OCI-M2 (cell line): Measurements from ENCODE around the gene SEMA4D.

Source experiments
- DNase-seq: peaks from one replicate; lab custom pipeline; 2025; ENCODE audit not compliant: unreplicated experiment; lab: John Stamatoyannopoulos, UW

The SEMA4D gene

DNA sequence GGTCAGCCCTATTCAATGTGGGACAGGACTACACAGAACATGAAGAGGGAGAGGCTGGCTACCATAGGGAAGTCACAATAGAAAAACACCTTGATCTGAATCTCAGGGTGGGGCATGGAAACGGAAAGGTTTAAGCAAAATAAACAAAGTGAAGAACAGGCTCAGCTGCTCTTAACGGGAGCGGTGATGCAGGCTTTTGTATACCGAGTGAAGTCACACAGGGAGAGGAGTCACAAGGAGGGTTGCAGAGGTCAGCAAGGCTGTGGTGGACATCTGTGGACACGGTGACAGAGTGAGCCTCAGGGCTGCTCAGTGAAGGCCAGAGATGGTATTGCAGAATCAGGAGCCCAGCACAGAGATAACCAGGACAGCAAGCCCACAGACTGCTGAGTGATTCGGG is 30.6 kb upstream of the SEMA4D start:
- no peak for DNase-seq

DNA sequence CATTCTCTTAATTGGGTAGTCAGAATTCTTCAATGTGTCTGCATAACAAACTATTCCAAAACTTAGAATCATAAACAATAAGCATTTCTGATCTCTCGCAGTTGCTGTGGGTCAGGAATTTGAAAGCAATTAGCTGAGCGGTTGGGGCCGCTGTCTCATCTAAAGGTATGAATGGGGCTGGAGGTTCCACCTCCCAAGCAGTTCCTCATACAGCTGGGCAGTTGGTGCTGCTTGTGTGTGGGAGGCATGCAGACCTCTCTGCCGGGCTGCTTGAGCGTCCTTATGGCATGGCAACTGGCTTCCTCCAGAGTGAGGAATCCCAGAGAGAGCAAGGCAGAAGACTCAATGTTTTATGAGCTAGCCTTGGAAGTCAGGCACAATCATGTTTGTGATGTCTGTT is 30.2 kb upstream of the SEMA4D start:
- DNase-seq: no peak

DNA sequence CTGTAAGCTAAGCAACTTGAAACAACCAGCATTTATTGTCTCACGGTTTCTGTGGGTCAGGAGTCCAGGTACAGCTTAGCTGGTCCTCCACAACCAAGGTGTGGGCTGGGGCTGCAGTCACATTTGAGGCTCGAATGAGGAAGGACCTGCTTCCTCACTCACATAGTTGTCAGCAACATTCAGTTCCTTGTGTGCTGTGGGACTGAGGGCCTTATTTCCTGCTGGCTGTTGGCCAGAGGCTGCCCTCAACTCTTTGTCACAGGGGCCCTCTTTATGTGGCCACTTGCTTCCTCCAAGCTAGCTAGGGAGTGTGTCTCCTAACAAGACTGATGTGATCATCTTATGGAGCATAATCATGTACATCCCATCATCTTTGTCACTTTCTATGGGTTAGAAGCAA is 29.2 kb upstream of the SEMA4D start:
- DNase-seq: no peak

DNA sequence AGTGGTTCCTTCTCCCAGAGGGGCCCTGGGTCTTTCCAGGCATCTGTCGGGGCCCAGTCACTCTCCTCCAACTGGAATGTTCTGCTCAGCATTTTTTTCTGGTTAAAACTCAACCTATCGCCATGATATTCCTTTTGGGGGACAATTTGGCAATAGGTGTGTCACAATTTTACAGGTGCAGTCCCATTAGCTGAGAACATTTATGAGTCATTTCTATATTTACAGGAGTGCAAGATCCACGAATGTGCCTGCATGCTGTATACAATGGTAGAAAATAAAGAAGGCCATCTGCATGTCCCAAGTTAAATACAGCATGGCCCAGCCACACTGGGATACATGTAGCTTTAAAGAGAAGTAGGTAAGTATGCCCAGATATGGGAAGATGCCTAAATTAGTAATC is 28.8 kb upstream of the SEMA4D start:
- DNase-seq: no peak

DNA sequence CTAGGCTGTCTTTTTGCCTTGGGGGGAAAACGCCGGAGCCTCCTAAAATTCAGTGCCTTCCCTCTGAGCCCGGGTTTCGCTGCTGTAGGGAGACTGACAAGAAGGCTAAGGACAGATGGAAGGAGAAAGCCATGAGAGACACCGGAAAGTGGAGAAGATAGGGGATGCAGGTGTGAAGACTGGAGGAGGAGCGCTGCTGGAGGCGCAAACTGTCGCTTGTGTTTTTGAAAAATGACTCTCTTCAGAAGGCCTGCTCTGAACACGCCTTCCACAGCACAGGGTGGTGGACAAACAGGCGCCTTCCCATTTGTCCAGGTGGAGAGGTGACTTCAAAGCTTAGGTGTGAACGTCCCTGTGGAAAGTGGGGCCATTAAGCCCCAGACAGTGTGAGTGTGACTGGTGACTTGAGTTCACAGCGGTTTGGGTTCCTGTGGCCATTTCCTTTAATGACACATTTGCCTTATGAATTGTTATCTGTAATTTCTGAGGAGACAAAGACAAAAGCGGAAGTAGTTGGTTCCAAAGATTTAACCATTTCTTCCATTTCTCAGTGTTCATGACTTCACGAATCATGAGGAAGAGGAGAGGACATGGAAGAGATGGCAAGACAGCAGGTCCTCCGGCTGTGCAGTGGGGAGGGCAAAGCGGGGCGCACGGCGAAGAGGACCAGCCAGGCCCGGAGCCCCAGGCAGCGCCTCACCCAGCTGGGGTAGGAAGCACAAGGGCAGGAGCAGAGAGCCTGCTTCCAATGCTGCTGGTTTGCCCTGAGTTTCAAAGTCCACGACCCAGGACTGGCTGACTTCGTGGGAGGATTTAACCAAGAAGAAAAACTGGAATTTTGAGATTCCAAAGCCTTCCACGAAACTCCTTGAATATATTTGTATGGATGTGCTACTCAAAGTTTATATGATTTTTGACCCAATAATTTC is 27.8 kb upstream of the SEMA4D start:
- DNase-seq: no peak

DNA sequence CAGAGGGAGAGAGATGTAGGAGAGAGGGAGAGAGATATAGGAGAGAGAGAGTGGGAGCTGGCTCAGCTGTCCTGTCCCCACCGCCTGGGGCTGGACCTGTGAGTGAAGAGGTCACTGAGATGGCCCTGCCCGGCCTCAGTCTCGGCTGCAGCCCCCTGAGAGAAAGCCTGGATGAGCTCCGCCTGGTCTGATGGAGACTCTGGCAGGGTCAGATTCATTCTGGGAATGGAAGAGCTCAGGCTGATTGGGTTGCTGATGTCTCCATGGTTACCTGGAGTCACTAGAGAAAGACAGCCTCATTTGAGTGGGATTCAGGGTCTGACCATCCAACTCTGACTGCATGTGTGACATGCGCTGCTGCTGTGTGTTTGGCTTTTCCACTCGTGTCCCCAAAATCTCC is 27.1 kb upstream of the SEMA4D start:
- no peak for DNase-seq

DNA sequence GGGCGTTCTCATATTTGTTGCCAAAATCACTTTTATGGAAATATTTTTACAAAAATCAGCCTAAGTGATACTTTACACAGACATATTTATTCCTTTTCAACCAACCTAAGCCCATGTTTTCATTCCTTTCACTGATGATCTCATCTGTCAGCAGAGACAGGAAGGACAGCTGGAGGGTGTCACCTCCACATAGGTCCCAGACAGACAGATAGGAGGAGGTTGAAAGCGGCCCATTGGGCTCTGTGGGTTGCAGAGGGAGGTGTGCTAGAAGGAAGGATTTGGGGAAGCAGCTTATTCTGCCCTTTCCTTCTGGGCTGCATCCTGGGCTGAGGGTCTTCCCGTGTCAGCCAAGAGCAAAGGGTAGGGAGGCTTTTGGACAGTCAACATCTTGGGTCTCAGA is 26.0 kb upstream of the SEMA4D start:
- DNase-seq: no peak

DNA sequence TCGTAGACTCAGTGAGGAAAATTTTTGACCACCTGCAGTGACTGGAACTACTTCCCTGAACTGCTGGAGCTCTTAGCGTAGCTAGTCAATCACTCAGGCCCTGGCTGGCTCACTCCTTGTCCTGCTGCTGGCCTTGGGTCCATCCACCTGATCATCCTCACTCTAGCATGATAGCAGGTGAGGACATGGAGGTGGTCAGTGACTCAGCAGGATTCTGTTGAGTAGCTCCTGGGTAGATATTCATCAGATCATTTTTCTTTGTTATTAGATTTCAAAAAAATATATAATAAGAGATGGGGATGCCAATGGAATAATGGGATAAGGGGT is 25.0 kb upstream of the SEMA4D start:
- no peak for DNase-seq

DNA sequence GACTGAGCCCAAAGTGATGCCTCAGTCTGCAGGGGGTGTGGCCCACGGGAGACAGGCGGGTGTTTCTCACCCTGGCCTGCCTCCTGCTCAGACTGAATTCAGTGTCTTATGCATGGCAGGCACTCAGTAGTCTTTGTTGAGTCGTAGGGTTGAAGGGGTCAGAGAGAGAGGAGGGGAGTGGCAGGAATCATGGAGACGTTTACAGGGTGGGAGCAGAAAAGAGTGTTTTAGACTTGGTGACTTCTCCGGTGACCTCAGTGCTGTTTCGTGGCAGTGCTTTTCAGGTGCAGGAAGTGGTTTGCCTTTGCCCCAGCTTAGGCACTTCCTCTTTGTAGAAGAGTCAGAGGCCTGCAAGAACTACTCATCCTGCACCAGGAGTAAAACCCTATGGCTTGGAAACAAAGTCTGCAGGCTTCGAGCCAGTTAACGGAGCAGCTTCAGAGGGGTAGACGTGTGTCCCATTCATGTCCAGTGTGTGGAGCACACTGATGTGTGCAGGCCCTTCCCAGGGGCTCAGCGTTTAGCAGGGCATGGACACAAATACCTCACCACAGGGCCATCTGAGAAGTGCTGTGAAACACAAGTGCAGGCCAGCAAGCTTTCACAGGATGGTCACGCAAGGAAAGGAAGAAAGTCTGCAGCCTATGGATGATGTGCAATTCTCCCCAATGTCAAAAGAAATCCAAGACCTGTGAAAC is 24.5 kb upstream of the SEMA4D start:
- DNase-seq: no peak

DNA sequence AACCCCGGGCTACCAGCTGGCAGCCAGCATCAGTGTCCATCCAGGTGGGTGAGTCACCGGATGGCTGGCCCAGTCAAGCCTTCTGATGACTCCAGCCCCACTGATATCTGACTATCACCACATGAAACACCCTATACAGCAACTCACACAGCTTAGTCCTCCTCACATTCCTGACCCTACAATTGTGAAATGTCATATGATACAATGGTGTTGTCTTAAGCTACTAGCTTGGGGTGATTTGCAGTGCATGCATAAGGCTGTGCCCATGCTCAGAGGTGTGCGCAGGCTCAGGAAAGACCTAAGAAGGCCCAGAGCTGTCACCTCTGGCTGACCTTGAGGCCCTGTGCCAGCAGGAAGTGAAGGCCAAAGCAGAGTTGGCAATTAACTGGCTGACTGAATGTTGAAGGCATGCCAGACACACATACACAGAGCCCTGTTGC is 21.5 kb upstream of the SEMA4D start:
- DNase-seq: no peak

DNA sequence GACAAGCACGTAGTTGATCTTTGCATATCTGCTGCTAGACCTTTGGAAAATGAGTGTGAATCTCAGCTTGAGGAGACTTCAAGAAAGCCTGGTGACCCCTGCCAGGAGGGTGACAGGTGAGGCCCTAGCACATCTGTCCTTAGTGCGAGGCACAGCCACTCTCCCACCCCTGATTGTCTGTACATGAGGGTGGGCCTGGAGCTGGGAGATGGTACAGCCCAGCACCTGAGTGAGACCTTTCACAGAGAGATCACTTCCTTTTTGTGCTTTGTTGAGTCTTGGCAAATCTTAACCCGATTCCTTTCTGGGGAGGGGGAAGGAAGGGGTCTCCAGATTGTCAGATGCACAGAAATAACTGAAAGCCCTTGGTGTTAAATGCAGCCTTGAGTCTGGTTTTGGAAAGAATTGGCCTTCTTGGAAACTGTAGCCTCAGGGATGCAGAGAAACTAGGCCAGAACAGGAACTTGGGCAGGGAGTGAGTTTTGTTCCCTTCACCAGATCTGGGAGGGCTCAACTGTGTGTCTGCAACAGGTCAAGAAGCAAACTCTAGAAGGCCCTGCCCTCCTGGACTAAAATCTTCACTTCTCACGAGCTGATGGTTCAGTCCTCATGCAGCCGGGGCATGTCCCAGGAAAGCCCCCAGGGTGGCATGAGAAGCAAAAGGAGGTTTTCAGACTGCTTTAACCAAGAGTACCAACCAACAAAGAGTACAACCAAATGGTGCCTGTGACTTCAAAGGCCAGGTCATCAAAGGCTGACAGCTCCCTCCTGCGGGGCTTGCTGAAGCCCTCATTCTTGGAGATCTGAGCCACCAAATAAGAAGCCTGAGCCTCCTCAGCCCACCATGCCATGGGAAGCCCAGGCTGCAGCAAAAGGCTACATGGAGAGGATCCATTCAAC is 20.8 kb upstream of the SEMA4D start:
- DNase-seq: no peak

DNA sequence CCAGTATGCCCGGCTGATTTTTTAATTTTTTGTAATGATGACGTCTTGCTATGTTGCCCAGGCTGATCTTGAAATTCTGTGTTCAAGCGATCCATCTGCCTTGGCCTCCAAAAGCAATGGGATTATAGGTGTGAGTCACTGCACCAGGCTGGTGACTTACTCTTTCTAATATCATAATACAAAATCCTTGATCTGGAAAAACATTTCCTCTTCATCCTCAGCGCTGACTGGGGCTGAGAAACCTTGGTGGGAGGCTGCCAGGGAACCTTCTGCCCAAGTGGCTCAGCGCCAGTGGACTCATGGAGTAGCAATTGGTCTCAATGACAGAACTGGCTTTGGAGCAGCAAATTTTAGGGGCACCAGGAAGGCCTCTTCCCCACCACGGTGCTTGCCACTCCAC is 17.5 kb upstream of the SEMA4D start:
- DNase-seq: no peak

DNA sequence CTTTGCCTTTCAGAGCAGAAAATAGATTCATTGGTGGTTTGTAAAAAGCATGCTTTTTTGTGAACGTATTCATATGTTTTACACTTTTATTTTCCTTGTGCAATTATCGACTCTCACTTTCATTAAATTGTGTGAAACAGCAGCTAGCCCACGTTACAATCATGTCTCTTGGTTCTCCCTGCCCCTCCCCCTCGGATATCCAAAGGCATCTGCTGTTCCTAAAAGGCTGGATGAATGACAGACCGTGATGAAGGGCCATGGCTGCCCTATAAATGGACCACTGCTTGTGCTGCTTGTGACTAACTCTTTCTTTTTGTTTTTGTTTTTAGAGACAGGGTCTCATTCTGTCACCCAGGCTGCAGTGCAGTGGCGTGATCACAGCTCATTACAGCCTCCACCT is 17.0 kb upstream of the SEMA4D start:
- no peak for DNase-seq

DNA sequence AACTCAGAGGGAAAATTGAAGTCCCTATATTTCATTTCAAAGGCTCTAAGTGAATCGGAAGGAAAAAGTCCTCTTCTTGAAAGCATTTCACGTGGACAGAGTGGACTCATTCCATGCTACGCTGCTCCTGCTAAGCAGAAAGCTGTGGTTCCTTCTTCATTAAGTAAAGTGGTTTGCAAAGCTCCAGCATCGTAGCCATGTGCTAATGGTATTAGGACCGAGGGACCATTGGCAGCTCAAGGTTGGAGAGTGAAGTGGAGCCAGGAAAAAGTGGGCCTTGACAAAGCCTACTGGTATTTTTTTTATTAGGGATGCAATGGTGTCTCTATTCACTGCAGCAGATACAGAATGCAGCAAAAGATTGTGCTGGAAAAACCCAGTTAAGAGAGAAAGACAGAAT is 16.4 kb upstream of the SEMA4D start:
- DNase-seq: no peak

DNA sequence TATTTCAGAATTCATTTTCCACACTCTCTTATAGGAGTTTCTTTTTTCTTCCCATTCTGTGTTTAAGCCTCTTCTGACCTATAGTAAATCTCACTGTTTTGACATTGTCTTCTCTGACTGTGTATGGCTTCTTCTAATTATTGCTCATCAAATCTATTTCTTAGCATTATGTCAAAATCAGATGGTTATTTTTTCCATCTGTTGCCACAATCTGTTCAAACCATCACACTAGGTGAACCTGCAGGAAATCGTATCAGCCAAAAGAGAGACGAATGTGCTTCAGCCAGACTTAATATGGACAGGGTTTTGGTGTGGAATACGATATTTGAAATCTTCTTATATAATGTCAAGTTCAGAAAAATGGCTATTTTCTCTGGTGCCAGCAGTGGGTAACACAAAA is 15.9 kb upstream of the SEMA4D start:
- no peak for DNase-seq

DNA sequence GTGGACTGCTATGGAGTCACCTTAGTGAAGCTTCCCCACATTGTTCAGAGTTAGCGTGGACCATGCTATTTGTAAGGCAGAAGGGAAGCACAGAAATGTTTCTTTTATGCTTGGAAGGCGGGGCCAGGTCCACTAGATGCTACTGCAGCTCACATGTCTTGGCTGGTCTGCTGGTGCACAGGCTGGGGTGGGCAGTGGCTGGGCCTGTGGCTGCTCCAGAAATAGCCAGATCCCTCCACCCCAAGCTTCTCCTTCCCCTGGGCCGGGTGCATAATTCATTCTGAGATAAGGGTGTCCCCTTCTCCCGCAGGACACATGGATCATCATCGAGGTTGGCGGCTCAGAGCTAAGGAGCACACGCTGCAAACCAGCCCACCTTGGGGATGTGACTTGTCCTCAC is 14.5 kb upstream of the SEMA4D start:
- no peak for DNase-seq

DNA sequence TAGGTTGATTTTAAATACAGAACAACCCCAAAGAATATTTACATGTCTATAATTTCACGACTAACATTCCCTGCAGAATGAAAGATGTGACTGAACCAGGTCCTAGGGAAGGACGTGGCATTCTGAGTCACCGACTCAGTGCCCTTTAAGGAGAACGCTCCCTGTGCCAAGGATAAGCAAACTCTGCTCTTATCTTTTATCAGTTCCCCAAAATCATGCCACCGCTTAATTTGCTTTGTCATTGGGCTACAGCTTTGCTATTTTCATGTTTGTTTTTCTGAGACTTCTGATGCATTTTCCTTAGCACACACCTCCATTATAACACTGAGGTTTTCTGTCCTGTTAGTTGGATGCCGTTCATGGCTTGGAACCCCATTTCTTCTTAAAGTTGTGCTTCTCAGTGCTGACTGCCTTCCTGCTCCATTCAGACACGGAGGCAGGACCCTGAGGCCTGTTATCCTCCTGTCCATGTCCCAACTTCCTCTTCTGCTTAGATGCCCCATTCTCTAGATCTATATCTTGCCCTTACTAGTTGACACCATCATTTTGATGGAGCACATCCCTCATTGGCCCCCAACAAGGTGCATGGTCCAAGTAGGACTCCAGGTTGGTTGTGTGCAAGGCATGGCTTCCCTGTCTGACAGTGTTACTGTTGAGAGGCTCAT is 11.2 kb upstream of the SEMA4D start:
- DNase-seq: no peak

DNA sequence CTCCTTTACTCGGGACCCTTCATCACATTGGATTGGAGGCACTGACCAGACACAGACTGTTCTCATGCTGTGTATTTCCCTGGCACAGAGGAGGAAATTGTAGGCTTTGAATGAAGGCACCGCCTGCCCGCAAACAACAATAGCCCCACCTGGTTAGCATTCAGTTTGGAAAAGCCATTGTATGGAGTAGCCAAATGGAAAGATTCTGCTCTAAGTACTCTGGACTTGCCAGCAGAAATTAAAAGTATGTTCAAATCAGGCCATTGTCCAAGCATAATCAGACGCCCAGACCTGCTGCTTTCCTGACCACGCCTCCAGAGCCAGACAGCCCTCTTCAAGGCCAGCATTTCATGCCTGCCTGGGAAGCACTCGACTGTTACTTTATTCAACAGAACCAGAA is 8.0 kb upstream of the SEMA4D start:
- no peak for DNase-seq

DNA sequence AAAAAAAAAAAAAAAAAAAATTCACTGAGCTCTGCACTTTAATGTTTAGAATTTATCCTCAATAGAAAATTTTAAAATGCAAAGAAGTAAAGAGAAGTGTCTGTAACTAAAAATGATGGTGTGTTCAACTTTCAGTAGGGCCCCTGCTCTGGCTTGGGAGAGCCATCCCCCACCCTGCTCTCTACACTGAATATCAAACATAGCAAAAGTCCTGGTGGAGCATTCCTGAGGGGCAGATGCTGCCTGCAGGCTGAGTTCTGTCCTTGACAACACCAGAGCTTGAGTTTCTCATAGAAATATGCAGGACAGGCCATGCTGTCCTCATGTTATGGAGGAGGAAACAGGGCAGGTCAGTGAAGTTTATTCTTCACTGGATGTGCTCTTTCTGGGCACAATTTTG is 7.1 kb upstream of the SEMA4D start:
- no peak for DNase-seq

DNA sequence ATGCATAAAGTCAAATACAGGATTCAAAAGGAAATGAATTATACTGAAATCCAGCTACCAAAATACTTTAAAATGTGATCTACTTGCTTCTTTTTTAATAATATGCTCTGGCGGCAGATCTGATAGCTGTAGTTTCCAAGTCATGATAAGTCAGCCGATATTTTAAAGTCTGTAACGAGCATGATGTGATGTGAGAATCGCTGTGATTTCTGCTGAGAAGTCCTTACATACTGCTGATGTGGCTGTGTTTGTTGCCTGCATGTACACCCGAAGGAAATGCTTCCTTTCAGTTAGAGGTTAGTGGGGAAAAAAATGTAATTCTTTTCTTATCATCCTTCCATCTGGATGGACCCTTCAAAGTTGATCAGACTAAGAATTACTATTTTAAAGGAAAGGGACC is 4.8 kb upstream of the SEMA4D start:
- DNase-seq: no peak

DNA sequence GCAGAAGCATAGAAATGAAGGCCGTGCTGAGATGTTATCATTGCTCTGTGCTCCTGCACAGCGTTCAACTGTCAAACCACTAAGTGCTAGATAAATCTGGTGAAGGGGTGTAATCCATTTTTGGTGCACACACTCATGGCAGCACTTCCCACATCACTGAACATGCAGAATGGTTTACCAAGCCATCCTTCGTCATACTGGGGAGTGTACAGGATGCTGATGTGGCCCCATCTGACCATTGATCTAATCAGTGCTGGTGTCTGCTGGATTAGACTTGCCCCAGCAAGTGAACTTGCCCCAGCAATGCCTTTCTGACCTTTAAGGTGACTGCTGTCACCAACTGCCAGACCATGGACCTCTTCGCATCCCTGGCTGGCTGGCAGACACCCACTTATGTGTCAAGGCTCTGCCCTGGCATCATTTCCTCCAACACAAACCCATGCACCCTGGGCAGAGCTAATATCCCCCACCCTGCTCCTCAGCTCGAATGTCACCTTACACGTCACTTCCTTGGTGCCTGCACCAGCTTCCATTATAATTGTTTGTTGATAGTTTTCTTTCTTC is 4.2 kb upstream of the SEMA4D start:
- DNase-seq: no peak
